ENCODE measurements around the gene USP36.

GRCh38 chr17:78818932-78819331 is 21.7 kb downstream of the USP36 start:
- no peak for TF ChIP-seq POLR2A (IDR thresholded peaks at IDR 0.05)
- TF ChIP-seq, protein P1, sequence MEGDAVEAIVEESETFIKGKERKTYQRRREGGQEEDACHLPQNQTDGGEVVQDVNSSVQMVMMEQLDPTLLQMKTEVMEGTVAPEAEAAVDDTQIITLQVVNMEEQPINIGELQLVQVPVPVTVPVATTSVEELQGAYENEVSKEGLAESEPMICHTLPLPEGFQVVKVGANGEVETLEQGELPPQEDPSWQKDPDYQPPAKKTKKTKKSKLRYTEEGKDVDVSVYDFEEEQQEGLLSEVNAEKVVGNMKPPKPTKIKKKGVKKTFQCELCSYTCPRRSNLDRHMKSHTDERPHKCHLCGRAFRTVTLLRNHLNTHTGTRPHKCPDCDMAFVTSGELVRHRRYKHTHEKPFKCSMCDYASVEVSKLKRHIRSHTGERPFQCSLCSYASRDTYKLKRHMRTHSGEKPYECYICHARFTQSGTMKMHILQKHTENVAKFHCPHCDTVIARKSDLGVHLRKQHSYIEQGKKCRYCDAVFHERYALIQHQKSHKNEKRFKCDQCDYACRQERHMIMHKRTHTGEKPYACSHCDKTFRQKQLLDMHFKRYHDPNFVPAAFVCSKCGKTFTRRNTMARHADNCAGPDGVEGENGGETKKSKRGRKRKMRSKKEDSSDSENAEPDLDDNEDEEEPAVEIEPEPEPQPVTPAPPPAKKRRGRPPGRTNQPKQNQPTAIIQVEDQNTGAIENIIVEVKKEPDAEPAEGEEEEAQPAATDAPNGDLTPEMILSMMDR (IDR thresholded peaks at IDR 0.05), result no peak

Data from lower leg skin (tissue), 3 donors.